ENCODE results near the gene DNAJC7.
"Not testable (repeated sequence)": the region's sequence is repeated elsewhere in the genome, so short reads cannot be mapped to it uniquely, and the experiment has no call there.

The DNAJC7 gene

DNA sequence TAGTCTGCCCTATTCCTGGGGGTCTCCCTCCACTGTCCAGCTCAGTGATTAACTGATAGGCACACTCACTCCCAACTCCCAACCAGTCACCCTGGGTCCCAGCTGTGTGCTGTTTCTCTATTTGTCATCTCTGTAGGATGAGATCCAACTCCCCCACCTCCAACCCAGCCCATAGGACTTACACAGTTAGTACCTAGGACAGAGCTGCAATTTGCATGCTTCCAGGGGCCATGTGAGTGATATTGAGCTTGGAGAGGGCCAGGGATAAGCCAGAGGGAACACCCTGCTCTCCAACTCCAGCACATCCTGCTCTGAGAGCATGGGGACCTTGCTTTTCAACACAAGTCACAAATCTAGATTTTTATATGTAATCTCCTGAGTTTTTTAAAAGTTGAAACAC, 24.4 kb upstream of the DNAJC7 start:
- DNase-seq (ENCODE audit: low spot score), result no peak

DNA sequence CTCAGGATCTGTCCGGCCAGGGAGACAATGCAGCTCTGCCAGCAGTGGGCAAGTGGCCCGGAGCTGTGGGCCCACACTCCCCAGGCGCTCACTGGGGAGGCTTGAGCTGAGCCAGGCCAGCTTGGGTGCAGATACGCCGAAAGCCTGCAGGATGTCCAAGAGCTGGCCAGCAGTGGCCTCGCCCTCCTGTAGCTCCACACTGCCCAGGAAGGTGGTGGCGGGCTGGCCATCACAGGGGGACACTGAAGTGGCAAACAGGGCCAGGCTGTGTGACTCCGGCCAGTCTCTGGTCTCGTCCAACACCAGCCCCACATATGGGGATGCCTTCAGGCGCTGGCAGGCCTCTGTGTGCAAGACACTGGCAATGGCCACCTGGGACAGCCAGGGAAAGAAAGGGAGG, 23.6 kb upstream of the DNAJC7 start:
- DNase-seq (ENCODE audit: low spot score), result no peak

DNA sequence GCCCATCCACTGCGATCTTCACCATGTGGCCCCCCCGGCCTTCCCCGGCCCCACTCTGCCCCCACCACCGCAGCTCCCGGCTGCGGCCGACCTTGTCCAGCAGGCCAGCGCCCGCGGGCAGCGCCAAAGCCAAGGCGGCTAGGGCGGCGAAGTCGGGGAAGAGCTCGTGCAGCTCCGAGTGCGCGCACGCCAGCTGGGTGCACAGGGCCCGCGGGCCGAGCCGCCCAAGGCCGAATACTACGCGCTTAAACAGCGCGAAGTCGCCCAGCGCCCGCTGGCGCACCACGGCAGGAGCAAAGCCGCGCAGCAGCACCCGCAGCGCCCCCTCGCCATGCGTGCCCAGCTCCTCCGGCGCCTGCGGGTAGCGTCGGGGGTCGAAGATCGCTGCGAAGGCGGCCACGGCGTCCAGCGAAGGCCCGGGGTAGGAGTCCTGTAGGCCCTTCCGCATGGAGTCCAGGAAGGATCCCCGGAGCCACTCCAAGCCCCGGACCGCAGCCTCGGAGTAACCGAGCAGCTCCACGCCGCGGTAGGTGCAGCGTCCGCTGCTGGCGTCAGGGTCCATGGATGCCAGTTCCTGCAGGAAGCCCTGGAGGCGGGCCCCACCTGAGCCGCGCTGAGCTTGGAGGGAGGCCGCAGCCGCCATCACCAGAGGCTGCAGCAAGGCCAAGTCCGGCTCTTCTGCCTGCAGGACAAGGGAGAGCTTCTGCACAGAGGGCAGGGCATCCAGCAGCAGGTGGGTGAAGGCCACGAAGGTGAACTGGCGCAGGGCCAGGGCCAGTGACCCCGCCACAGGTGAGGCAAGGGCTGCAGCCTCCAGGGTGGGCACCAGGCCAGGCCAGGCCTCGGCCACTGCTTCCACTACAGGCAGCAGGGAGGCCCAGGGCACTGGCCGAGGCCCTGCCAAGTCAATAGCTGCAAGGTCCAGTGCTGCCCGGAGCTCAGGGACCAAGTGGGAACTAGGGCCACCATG, 22.8 kb upstream of the DNAJC7 start:
- DNase-seq (ENCODE audit: low spot score), result no peak

DNA sequence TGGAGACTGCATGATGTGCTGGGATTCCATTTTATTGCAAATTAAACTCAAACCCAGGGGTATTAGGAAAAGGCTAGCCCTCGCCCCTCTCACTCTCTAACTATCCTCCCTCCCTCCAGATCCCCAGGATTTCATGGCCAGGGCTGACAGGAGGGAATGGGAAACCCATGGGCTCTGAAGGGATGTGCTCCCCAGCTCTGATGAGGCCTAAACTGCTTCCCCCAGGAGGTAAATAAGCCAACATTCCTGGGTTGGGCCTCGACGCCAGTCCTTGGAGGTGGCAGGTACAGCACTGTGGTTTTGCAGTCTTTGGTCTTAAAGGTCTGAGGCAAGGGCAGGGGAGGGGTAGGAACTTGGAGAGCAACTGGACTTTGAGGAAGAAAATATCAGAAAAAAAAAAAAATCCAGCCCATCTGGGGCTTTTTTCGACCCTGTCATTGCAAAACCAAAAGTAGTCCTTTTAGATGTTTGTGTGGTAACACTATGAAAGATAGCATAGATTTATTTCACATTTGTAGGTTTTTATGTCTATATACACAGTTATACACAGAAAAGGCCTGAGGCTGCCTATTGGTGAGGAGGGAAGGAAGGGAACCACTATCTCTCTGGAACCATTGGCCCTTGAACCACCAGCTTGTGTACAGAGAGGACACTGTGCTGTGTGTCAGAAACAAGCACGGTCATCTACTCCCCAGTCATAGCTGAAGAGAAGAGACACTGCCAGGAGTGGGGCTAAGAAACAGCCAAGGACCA, 21.2 kb upstream of the DNAJC7 start:
- DNase-seq (ENCODE audit: low spot score), result no peak

DNA sequence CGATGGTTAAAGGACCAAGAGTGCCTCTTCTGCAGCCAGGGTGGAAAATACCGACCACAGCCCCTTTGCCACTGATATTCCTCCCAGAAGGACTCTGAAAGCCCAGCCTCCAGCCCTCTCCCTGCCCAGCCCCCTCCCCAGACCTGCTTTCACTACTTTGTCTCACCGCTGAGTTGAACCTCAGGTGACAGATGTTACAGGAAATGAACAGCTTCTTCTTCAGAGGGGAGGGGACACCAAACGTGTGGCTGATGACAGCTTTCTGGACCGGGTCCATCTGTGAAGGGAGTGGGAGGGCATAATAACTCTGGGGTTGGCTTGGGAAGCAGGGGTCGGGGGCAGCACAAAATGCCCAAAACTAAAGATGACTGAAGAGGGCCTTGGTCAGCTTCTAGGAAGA, 16.8 kb upstream of the DNAJC7 start:
- no peak for DNase-seq (ENCODE audit: low spot score)

DNA sequence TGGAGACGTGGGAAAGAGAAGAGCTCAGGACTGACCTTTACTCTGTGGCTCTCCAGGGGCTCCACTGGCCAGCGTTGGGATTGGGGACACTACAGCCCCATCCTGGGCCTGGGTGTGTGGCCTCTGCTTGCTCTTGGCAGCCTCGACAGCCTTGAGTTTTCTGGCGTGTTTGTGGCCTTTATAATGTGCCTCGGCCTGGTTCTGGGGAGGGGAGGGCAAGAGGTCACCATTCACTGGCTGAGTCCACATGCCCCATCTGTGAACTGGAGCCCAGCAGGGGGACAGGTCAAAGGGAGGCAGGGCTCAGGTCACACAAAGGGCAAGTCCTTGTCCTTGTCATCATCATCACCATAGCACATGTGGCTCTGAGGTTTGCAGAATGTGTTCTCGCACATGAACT, 14.3 kb upstream of the DNAJC7 start:
- no peak for DNase-seq (ENCODE audit: low spot score)

DNA sequence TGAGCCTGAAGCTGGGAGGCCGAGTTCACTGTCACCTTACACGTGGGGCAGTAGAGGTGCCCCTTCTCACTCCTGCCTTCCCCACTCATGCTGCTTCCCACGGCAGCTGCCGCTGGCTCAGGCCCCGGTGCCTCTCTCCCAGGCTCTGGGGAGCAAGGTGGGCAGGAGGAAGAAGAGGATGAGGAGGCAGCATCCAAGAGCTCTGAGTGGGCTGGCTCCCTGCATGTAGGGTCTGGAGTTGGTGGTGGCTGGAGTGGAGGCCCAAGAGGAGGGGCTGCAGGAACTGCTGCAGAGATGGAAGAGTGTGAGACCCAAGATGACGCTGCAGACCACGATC, 11.5 kb upstream of the DNAJC7 start:
- DNase-seq (ENCODE audit: low spot score), result no peak

DNA sequence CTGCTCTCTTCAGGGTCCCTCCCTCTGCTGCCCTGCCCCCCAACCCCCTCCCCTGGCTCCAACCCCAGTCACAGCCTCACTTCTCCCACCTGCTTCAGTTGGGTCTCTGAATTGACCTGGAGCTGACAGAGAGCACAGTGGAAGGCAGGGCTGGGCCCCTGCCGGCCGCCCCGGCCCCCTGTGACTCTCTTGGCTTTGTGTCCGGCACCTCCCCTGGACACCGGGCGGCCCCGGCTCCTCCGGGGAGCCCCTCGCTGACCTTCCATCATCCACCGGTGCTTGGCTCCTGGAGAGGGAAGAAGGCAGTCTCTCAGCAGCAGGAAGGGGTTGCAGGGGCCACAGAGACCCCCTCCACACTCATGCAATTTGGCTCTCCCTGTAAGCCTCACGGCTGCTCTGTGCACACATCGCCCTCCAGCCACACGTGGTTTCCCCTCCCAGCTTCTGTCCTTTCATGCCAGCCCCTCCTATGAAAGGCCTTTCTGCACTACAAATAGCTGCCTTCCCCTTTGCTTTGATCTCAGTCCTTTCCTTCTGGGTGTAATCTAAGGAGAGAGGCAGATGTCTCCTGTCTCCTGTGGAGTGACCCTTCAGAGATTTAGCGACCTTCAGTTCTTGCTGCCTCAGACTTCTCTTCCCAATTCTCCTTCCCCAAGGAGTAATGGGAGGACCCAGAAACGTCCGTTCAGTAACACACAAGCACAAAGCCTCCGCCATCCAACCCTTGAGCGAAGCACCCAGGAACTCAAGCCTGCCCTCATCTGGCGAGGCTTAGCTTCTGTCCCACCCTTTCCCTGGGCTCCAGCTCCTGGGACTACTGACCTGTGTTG, 10.9 kb upstream of the DNAJC7 start:
- DNase-seq (ENCODE audit: low spot score), result no peak

DNA sequence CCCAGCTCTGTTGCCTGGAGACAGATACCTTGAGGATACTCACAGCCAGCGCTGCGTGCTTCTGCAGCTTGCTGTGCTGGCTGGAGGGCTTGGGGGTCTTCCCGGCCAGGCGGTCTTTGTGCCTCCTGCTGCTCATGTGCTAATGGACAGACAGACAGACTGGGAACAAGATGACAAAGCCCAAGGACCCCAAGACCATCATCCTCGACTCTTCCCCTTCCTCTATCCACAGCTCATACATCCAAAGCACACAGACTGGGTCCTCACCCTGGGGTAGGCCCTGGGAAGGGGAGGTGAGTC, 10.3 kb upstream of the DNAJC7 start:
- DNase-seq (ENCODE audit: low spot score), result no peak

DNA sequence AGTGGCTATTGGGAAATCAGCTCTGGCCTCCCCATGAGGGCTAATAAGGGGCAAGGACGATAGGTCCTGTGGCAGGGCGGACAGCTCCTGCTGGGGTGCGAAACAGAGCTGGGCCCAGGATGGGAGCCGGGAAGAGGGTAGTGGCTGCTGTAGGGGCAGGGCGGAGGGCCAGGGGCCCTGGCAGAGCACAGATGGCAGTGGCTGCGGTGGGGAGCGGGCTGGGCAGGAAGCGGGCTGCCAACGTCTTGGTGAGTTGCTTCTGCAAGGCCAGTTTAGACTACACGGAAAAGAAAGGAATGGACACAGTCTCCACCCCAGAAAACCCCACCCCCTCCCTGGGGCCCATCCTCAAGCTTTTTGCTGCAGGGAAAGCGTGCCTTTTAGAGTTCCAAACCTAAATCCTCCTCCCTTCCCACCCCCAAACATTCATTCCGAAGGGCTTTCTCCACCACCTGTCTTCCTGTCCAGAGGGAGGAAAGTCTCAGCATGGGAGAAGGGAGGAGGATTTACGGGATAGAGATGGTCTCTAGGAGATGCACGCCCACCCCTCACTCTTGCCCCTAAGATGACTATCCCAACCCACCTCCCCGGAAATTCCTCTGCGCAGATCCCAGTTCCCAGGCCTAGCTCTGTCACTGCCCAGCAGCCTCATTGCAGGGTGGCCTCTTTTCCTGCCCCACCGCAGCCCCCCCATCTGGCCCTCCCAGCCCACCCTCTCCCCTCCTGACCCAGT, 9.8 kb upstream of the DNAJC7 start:
- DNase-seq (ENCODE audit: low spot score), result no peak

DNA sequence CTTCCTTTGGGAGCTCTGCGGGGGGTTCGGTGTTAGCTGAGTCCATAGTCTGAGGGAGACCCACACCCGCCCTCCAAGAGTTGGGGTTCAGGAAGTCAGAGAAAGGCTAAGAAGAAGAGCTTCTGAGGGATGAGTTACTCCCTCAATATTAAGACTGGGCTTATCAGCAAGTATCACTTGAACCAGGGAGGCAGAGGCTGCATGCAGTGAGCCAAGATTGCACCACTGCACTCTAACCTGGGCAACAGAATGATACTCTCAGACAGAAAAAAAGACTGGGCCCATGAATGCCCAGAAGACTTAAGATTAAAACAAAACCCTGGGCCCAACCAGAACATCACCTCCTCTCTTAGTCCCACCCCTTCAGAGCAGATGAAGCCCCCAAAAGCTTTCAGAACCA, 8.7 kb upstream of the DNAJC7 start:
- DNase-seq (ENCODE audit: low spot score), result no peak

DNA sequence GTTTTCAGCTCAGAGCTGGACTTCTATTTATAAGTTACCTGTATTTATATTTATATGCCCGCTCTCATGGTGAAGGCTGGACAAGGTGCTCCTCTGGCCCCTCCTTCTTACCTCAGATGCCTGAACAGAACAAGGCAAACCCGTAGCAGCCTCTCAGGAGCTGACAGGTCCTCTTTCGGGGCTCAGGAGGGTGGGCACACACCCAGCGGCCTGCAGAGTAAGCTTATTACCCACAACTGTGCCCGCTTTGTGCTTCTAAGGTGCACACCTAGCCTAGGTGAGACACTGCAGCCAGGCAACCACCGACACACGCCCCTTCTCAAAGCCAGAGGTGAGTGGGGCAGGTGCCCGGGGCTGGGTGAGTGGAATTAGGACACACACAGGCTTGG, 7.9 kb upstream of the DNAJC7 start:
- no peak for DNase-seq (ENCODE audit: low spot score)

DNA sequence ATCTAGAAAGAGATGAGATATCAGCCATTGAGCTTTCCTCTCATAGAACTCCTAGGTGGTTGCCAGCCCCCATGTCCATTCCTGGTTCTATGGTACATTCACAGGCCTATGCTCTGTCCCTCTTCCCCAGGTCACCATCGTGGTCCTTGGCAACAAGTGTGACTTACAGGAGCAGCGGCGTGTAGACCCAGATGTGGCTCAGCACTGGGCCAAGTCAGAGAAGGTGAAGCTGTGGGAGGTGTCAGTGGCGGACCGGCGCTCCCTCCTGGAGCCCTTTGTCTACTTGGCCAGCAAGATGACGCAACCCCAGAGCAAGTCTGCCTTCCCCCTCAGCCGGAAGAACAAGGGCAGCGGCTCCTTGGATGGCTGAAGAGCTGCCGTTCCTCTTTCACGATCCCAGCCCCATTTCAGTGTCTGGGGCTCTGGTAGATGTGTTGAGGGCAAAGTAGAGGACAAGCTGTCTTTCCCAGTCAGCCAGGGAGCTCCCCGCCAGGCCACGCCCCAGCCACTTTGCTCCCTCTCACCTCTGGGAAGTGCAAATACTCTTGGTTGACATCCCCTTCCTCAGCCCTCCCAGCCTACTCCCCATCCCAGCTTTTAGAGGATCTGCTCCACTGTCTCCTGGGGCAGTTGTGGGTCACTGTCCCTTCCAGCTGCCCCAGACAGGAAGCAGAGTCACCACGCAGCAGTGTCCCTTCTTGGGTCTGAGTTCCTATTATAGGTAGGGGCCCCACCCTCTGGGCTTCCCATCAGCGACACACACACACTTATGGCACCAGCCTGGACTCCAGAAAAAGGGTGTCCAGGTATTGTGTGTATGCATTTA, 6.5 kb upstream of the DNAJC7 start:
- DNase-seq (ENCODE audit: low spot score), result no peak

DNA sequence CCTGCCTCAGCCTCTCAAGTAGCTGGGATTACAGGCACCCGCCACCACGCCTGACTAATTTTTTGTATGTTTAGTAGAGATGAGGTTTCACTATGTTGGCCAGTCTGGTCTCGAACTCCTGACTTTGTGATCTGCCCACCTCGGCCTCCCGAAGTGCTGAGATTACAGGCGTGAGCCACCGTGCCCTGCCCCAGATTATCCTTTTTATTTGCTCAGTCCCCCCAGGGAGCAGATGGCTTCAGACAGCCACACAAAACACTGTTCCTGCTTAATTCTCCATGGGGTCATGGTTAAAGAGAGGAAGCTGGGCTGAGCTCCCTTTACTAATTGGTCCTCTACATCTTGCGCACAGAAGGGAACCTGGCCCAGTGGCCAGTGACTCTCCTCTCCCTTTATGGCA, 3.6 kb upstream of the DNAJC7 start:
- not testable (repeated sequence) for DNase-seq (ENCODE audit: low spot score)

DNA sequence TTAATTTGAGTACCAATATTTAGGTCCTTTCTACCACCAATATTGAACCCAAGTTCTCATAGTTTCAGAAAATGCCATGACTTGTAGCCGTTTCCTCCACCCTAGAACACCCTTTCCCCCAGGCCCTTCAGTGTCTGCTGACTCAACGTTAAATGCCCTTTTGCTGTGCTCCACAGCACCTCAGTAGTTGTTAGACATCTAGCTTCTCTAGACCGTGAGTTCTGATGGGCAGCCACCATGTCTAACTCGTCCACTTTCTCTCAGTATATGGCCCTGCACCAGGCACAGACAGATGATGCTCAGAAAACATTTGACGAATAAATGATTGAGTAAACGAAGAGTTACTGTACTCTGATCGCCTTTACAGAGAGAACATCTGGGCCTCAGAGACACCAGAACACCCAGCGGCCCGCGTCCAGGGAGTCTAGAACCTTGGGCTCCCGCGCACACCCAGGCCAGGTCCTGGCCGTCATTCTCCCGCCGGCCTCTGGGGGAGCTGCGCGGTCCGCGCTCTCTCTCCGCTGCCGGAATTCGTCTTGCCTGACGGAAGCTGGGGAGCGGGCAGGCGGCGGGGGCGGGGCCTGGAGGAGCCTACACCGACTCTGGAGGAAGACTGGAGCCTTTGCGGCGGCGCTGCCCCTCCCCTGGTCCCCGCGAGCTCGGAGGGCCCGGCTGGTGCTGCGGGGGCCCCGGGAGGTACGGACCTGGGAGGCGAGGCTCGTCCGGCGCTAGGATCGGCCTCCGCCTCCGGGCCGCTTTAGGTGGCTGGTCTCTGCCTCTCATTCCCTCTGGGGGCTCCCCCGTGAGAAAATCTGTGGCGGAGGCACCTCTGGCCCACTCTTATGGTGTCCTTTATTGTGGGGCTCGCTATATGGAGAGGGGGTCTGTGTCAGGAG, 2.5 kb upstream of the DNAJC7 start, which contains the start of gene NKIRAS2:
Gene NKIRAS2 (plus strand): TSS at position 582 of the 896 bp plus-strand sequence. CDS start 1,488 bp downstream, outside the sequence.
- peak; percentile 95 for DNase-seq (ENCODE audit: low spot score)

DNA sequence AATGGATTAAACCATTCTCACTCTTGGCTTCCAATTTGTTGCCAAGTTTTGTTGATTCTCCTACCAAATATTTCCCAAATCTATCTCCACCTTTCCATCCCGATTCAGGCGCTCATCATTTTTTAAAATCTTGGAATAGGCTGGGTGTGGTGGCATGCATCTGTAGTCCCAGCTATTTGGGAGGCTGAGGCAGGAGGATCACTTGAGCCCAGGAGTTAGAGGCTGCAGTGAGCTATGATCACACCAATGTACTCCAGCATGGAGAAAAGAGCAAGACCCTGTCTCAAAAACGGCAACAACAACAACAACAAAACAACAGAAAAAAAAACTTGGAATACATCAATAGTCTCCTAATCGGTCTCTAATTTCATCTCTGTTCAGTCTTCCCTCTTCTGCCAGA, 1.7 kb upstream of the DNAJC7 start:
- DNase-seq (ENCODE audit: low spot score), result no peak

DNA sequence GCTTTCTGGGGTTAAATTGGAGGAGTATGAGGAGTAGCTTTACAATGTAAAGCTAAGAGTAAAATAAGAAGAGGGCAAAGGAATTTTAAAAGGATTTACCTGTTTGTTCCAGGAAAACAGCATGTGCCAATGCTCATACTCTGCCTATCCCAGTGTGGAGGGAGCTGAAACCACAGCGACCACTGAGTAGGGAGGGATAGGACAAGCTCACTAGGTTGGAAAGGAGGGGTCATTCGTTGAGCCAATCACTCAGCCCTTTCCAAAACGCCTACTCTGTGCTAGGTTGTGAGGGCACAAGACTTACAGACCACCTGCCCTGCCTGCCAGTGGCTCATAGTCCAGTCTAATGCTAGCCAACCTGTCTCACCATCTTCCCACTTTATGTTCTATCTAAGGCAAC, 1.1 kb upstream of the DNAJC7 start:
- no peak for DNase-seq (ENCODE audit: low spot score)

DNA sequence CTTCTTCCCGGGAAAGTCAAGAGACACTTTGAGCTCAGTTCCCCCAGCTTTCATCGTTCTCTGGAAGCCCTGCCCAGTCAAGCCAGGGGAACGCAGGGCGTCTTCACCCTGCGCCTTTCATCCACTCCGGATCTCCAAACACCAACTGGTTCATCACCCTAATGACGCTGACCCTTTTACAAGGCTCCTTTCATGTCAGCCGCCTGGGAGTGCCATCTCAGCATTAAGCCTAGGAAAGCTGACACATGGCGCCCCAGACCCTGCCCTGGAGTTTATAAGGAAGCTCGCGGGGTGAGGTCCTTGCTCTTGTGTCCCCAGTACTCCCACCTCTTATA, 594 bp upstream of the DNAJC7 start:
- DNase-seq (ENCODE audit: low spot score), result no peak

DNA sequence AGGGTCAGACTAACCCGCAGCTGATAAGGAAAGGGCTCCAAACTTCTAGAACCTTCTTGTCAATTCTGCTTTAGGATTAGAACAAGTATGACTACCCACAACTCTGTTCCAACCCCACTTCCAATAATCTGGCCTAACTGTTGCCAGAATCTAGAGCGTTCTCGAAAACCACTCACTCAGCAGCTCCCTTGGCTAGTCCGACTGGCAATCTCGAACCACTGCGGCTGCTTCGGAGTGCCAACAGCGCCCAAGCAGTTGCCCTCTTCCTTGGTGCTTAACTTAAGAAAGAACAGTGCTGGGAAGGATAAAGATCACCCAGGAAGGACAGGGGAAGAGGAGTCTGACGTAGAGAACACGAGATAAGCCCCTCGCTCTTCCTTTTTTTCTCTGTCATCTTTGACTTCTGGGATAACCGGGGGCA, 818 bp downstream of the DNAJC7 start:
- DNase-seq (ENCODE audit: low spot score), result no peak

DNA sequence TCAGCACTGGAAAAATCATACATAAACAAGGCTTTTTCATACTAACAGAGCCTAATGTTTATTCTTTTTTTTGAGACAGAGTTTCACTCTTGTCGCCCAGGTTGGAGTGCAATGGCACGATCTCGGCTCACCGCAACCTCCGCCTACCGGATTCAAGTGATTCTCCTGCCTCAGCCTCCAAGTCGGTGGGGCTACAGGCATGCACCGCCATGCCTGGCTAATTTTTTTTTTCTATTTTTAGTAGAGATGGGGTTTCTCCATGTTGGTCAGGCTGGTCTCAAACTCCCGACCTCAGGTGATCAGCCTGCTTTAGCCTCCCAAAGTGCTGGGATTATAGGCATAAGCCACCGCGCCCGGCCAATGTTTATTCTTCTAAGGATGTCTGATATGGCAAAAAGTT, 3.5 kb downstream of the DNAJC7 start:
- not testable (repeated sequence) for DNase-seq (ENCODE audit: low spot score)
